Subcutaneous abdominal adipose tissue (tissue), 5 donors: ENCODE data around the gene ACSF3.
A peak's percentile ranks its signal among the peaks of the same experiment; 100 is the strongest.

Experiments
- H3K27ac ChIP-seq: one replicate; pipeline ENCODE4 v1.7.0; 2013; ENCODE audit warnings: low read depth, mild to moderate bottlenecking, inconsistent platforms, low read length, moderate library complexity
- H3K27me3 ChIP-seq, 5 donors: one replicate each; pipeline ENCODE4 v1.7.0; 2013; ENCODE audit warnings: low read length in 5 of 5, inconsistent platforms in 1 of 5; ENCODE audit not compliant: control insufficient read depth in 5 of 5, insufficient read depth in 4 of 5
- H3K36me3 ChIP-seq, 5 donors: one replicate each; pipeline ENCODE4 v1.7.0; 2013; ENCODE audit warnings: low read length in 5 of 5; ENCODE audit not compliant: control insufficient read depth in 5 of 5, insufficient read depth in 5 of 5
- H3K4me1 ChIP-seq, 5 donors: one replicate each; pipeline ENCODE4 v1.7.0; 2013; ENCODE audit warnings: low read length in 5 of 5, mild to moderate bottlenecking in 3 of 5, moderate library complexity in 1 of 5; ENCODE audit not compliant: control insufficient read depth in 5 of 5, insufficient read depth in 5 of 5
- H3K4me3 ChIP-seq, 5 donors: one replicate each; pipeline ENCODE4 v1.7.0; 2013; ENCODE audit warnings: low read length in 5 of 5, low read depth in 1 of 5
- H3K9ac ChIP-seq, 5 donors: one replicate each; pipeline ENCODE4 v1.7.0; 2013; ENCODE audit warnings: low read length in 5 of 5, mild to moderate bottlenecking in 4 of 5, moderate library complexity in 3 of 5
- H3K9me3 ChIP-seq, 5 donors: one replicate each; pipeline ENCODE4 v1.7.0; 2013; ENCODE audit warnings: low read length in 5 of 5; ENCODE audit not compliant: control insufficient read depth in 5 of 5
- donor health status: healthy.
- donor health status: healthy.
- donor health status: healthy.
- donor health status: healthy.
- donor health status: healthy.

ACSF3 gene

GRCh38 chr16:89094252-89094879 is 714 bp downstream of the ACSF3 start:
- H3K9me3 ChIP-seq: no peaks in the 10 kb centered on the region
- peak overlapping the region; percentile 75 to 87 (median 83) for H3K4me3 ChIP-seq
- peaks cover 0 to 9% (median 5%) of the 10 kb centered on the region in 5 donors for H3K36me3 ChIP-seq
- peak overlapping the region; percentile 63 to 94 (median 81) for H3K9ac ChIP-seq
- H3K4me1 ChIP-seq: peaks cover 2 to 29% (median 21%) of the 10 kb centered on the region in 5 donors
- H3K27ac ChIP-seq: no peak overlapping the region
- H3K27me3 ChIP-seq: peaks cover 13 to 29% (median 22%) of the 10 kb centered on the region in 5 donors

GRCh38 chr16:89094880-89095258 is 1.2 kb downstream of the ACSF3 start:
- Histone ChIP-seq H3K4me3 (peak overlapping the region; percentile 75 to 87 (median 83)), H3K4me1 (peaks cover 2 to 29% (median 21%) of the 10 kb centered on the region in 5 donors), H3K9ac (peak overlapping the region; percentile 31 to 94 (median 81))

DNA sequence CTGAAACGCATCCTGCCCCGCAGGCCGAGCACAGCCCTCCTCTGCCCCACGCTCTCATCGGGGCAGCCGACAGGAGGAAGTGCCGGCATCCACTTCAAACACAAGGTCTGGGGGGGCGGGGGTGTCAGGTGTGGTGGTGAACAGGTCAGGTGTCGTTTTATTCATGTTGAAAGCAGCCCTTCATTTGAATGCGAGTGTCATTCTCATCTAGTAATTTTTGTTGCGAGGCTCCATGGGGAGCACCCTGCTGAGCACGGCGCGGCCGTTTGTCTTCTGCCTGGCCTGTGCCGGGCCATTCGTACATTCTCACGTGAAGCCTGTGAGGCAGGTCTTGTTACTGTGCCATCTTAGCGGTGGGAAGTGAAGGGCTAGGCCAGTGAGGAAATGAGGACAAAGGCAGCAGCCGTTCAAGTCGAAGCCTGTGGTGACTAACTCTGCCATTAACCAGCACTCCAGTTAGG is 1.9 kb downstream of the ACSF3 start:
- Histone ChIP-seq H3K27ac (no peak overlapping the region), H3K9ac (peak overlapping the region in 1 of 5 donors; percentile 94), H3K4me1 (peaks cover 2 to 29% (median 21%) of the 10 kb centered on the region in 5 donors), H3K27me3 (peaks cover 7 to 18% (median 11%) of the 10 kb centered on the region in 5 donors), H3K36me3 (peaks cover 0 to 12% (median 7%) of the 10 kb centered on the region in 5 donors), H3K4me3 (no peak overlapping the region), H3K9me3 (no peaks in the 10 kb centered on the region)

More at GRCh38 chr16:89094880-89095258, 1.2 kb downstream of the ACSF3 start:
- Histone ChIP-seq H3K27me3 (peaks cover 13 to 24% (median 17%) of the 10 kb centered on the region in 5 donors), H3K27ac (no peak overlapping the region), H3K9me3 (no peaks in the 10 kb centered on the region), H3K36me3 (peaks cover 0 to 9% (median 5%) of the 10 kb centered on the region in 5 donors)

- Histone ChIP-seq H3K36me3 (peaks cover 0 to 18% (median 14%) of the 10 kb centered on the region in 5 donors), H3K27me3 (peaks cover 4 to 12% (median 11%) of the 10 kb centered on the region in 5 donors), H3K27ac (no peak overlapping the region), H3K4me3 (no peak overlapping the region), H3K4me1 (peaks cover 2 to 29% (median 21%) of the 10 kb centered on the region in 5 donors), H3K9ac (peak overlapping the region in 1 of 5 donors; percentile 53), H3K9me3 (no peaks in the 10 kb centered on the region)
These were observed 2.5 kb downstream of the ACSF3 start for GRCh38 chr16:89096042-89096717.

DNA sequence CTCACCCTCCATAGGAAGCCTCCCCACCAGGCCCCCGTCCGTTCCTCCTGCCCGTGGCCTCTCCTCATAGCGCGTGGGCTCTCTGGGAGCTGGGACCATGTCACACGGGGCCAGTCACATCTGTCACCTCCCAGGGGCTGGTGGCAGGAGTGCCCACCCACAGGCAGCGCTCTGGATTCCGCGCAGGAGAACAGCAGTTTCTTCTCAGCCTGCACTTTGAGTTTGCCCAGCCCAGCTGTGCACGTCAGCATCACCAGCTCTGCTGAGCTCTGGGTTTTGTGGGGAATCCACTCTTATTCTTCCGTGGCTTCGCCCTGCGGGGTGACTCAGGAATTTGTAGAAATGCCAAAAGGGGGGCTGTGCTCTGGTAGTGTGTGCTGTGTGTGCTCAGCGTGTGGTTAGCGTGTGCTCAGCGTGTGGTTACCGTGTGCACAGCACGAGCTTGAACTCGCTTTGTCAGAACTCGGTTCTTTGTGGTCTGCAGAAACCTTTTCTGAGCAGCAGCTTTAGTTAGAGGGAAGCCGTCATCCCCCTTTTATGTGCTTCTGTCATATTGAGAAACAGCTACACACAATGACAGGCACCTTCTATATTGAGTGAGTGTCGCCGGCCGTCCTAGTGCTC is 3.2 kb downstream of the ACSF3 start:
- no peak overlapping the region for H3K27ac ChIP-seq
- H3K9ac ChIP-seq: no peak overlapping the region

DNA sequence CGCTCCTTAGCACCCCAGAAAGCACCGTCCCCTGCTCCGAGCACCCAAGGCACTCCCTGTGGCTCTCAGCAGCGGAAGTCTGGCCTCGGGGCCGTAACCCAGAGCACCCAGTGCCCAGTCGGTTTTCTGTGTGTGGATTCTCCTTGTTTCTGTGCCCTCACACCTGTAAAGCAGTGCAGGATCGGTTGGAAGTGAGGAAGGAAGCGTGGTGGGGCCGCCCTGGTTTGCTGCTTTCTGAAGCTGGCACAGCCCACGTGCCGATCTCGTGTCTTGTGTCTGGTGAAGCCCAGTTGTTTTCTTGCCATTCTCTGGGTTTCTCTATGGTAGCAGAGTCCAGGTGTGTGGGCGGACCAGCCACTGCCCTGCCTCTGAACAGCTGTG is 3.7 kb downstream of the ACSF3 start:
- H3K9ac ChIP-seq: no peak overlapping the region
- H3K4me1 ChIP-seq: peaks cover 2 to 29% (median 21%) of the 10 kb centered on the region in 5 donors
- H3K27me3 ChIP-seq: peaks cover 0 to under 1% (median 0%) of the 10 kb centered on the region in 5 donors
- peaks cover 0 to 30% (median 26%) of the 10 kb centered on the region in 5 donors for H3K36me3 ChIP-seq
- no peak overlapping the region for H3K27ac ChIP-seq
- no peak overlapping the region for H3K4me3 ChIP-seq
- no peaks in the 10 kb centered on the region for H3K9me3 ChIP-seq

More for the DNA sequence above, 3.2 kb downstream of the ACSF3 start:
- Histone ChIP-seq H3K36me3 (peaks cover 0 to 25% (median 21%) of the 10 kb centered on the region in 5 donors), H3K4me3 (no peak overlapping the region), H3K9me3 (no peaks in the 10 kb centered on the region), H3K4me1 (peaks cover 2 to 29% (median 21%) of the 10 kb centered on the region in 5 donors), H3K27me3 (peaks cover 0 to 6% (median 5%) of the 10 kb centered on the region in 5 donors)

DNA sequence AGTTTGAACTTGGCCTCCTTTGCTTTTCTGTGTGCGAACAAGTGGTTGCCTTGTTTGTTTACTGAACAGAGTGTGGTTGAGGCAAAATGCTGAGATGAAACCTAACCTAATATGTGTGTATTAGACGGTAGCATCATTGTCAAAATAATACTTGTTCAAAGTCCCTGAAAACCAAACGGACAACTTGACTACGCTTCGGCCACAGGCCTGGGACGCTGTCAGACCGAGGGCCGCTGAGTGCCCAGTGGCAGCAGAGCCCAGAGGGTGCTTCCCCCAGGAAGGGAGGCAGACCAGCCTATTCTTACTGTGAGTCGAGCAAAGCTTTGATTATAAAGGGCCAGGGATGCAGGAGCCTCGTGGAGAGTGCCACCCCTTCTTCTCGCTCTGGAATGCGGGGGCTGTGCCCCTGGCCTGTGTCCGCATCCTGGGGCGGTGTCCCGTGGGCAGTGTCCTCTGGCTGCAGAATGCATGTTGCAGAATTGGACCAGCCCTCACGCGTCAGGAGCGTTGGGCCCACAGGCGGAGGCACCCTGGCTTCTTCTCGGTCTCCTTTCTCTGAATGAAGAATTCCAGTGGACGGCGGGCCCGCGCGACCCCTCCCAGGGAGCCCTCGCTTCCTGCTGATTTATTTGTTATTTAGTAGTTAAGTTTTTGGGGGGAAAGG is 5.2 kb downstream of the ACSF3 start:
- Histone ChIP-seq H3K27ac (no peak overlapping the region), H3K4me3 (no peak overlapping the region)

DNA sequence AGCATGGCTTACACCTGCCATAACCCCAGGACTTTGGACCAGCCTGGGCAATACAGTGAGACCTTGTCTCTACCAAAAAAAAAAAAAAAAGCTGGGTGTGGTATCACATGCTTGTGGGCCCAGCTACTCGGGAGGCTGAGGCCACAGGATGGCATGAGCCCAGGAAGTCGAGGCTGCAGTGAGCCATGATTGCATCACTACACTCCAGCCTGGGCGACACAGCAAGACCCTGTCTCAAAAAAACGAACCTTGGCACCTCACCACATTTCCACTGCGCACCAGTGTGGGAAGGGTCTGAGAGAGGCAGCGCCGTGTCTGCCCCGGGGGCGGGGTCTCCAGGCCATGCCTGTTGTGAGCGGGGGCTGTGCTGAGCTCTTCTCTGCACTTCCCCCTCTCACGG is 6.3 kb downstream of the ACSF3 start:
- Histone ChIP-seq H3K4me1 (peaks cover 2 to 13% (median 10%) of the 10 kb centered on the region in 5 donors), H3K27me3 (no peaks in the 10 kb centered on the region), H3K36me3 (peaks cover 0 to 56% (median 50%) of the 10 kb centered on the region in 5 donors), H3K27ac (no peak overlapping the region), H3K9ac (no peak overlapping the region), H3K4me3 (no peak overlapping the region), H3K9me3 (no peaks in the 10 kb centered on the region)

More for the DNA sequence above, 5.2 kb downstream of the ACSF3 start:
- Histone ChIP-seq H3K36me3 (peaks cover 0 to 46% (median 41%) of the 10 kb centered on the region in 5 donors), H3K9ac (no peak overlapping the region), H3K27me3 (no peaks in the 10 kb centered on the region), H3K9me3 (no peaks in the 10 kb centered on the region), H3K4me1 (peaks cover 2 to 23% (median 19%) of the 10 kb centered on the region in 5 donors)

GRCh38 chr16:89100601-89101302 is 7.1 kb downstream of the ACSF3 start:
- no peak overlapping the region for H3K9ac ChIP-seq
- H3K27me3 ChIP-seq: no peaks in the 10 kb centered on the region
- peaks cover 2 to 7% (median 3%) of the 10 kb centered on the region in 5 donors for H3K4me1 ChIP-seq
- H3K36me3 ChIP-seq: peaks cover 0 to 64% (median 58%) of the 10 kb centered on the region in 5 donors
- no peak overlapping the region for H3K4me3 ChIP-seq
- no peak overlapping the region for H3K27ac ChIP-seq
- no peaks in the 10 kb centered on the region for H3K9me3 ChIP-seq
